ENCODE results near the gene MRPL2.
A peak's percentile ranks its signal among the peaks of the same experiment; 100 is the strongest.

The MRPL2 gene

GRCh38 chr6:43016943-43017334 is 42.3 kb downstream of the MRPL2 start:
- no peak for DNase-seq

GRCh38 chr6:43016176-43016942 is 42.9 kb downstream of the MRPL2 start:
- DNase-seq: no peak

GRCh38 chr6:43014434-43014909 is 44.8 kb downstream of the MRPL2 start:
- peak; percentile 2 for DNase-seq

GRCh38 chr6:43013843-43014433 is 45.3 kb downstream of the MRPL2 start, which contains the start of the genes KLHDC3 and MEA1:
TSS of gene KLHDC3 (plus strand) at chr6:43014249. CDS start at chr6:43017193, 2,944 bp downstream.
TSS of gene MEA1 (minus strand) at chr6:43013946. CDS start at chr6:43013813, 133 bp downstream.
- peak; percentile 99 for DNase-seq

- no peak for DNase-seq
These were observed 46.0 kb downstream of the MRPL2 start for GRCh38 chr6:43013097-43013842.

GRCh38 chr6:43012364-43012763 is 46.9 kb downstream of the MRPL2 start:
- DNase-seq: no peak

GRCh38 chr6:43011207-43011606 is 48.0 kb downstream of the MRPL2 start:
- DNase-seq: no peak

GRCh38 chr6:43009124-43009523 is 50.1 kb downstream of the MRPL2 start:
- DNase-seq: peak; percentile 13

- no peak for DNase-seq
These were observed 52.1 kb downstream of the MRPL2 start for GRCh38 chr6:43007126-43007525.

GRCh38 chr6:43006251-43006650 is 53.0 kb downstream of the MRPL2 start:
- DNase-seq: no peak

- no peak for DNase-seq
These were observed 53.4 kb downstream of the MRPL2 start for GRCh38 chr6:43005844-43006243.

Data from NCI-H1694 treated with DMSO at 0.1 percent for 48 hours (cell line).